Measurements from ENCODE around the gene OR4K1.
"Not testable (repeated sequence)": the region's sequence is repeated elsewhere in the genome, so short reads cannot be mapped to it uniquely, and the experiment has no call there.

OR4K1 gene

DNA sequence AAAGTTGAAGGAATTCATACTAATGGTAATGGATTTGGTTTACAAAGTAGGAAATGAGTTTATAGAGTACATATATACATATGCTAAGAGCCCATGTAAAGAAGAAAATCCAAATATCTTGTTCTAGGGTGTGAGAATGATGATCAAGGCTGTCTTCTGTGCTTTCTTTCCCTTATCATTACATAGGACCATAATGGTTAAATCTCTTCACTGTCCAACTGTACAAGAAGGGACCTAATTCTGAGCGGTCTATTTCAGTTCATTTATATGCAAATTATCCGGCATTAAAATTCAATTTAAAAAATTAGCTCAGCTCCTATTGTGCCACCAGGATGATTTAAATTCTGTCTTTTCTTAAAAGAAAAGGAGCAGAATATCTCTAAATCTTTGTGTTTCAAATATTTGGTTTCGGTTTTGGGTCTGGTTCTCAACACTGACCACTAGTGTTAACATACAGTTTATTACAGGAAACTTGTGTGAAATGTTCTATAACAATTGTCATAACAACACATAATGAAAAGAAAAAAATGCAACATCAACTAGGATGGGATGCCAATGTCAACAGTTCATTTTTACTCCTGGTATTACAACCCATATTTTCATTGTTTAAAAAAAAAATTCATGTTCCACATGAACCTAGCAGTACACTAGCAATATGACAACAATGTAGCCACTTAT lies 16.8 kb downstream of the OR4K1 start:
- intact Hi-C loops (cut with DNase I; ENCODE audit: low total_unique reads): no loop called here
- Histone ChIP-seq H3K4me3 (no peak overlapping the region), H3K36me3 (no peaks in the 10 kb centered on the region), H3K9me3 (no peaks in the 10 kb centered on the region), H3K4me1 (no peaks in the 10 kb centered on the region), H3K27ac (no peak overlapping the region), H3K27me3 (no peaks in the 10 kb centered on the region)
- DNase-seq: no peak
- TF ChIP-seq, protein P1, sequence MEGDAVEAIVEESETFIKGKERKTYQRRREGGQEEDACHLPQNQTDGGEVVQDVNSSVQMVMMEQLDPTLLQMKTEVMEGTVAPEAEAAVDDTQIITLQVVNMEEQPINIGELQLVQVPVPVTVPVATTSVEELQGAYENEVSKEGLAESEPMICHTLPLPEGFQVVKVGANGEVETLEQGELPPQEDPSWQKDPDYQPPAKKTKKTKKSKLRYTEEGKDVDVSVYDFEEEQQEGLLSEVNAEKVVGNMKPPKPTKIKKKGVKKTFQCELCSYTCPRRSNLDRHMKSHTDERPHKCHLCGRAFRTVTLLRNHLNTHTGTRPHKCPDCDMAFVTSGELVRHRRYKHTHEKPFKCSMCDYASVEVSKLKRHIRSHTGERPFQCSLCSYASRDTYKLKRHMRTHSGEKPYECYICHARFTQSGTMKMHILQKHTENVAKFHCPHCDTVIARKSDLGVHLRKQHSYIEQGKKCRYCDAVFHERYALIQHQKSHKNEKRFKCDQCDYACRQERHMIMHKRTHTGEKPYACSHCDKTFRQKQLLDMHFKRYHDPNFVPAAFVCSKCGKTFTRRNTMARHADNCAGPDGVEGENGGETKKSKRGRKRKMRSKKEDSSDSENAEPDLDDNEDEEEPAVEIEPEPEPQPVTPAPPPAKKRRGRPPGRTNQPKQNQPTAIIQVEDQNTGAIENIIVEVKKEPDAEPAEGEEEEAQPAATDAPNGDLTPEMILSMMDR (IDR thresholded peaks at IDR 0.05): no peak

DNA sequence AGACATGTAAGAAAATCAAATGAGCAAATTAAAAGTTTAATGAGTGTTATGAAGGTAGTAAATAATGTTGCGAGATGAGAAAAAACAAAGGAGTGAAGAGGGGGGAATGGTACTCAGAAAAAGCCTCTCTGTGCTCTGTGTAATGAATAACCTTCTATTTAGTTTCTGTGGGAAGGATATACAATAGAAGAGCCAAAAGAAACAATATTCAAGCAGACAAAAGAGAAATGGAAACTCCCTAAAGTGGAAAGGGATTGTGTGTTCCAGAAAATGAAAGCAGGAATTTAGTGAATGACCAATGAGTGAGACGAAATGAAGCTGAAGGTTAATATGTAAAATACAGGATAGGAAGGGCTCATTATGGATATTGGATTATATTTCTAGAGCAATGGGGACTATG lies 18.5 kb downstream of the OR4K1 start:
- TF ChIP-seq, protein P1 (IDR thresholded peaks at IDR 0.05): no peak
- Histone ChIP-seq H3K4me1 (no peaks in the 10 kb centered on the region), H3K36me3 (no peaks in the 10 kb centered on the region), H3K27me3 (no peaks in the 10 kb centered on the region), H3K27ac (no peak overlapping the region), H3K4me3 (no peak overlapping the region), H3K9me3 (no peaks in the 10 kb centered on the region)
- DNase-seq: no peak
- intact Hi-C loops (cut with DNase I; ENCODE audit: low total_unique reads): no loop called here

DNA sequence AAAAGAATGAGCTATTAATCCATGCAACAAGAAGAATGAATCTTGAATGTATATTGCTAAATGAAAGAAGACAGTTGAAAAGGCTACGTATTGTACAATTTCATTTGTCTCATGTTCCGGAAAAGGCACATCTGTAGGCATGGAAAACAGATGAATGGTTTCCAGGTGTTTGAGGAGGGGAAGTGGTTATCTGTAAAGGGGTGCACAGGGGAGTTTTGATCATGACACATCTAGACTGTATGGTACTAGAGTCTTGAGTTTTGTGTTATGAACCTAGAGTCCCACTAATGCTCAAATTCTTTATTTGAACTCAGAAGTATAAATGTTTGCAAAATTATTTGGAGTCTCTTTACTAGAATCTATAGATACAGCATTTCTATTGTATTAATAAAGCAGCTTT lies 39.0 kb downstream of the OR4K1 start:
- H3K27me3 ChIP-seq; H3K4me1 ChIP-seq; intact Hi-C loops (cut with DNase I; ENCODE audit: low total_unique reads); H3K36me3 ChIP-seq; H3K27ac ChIP-seq; H3K4me3 ChIP-seq; H3K9me3 ChIP-seq; DNase-seq: not testable (repeated sequence)

DNA sequence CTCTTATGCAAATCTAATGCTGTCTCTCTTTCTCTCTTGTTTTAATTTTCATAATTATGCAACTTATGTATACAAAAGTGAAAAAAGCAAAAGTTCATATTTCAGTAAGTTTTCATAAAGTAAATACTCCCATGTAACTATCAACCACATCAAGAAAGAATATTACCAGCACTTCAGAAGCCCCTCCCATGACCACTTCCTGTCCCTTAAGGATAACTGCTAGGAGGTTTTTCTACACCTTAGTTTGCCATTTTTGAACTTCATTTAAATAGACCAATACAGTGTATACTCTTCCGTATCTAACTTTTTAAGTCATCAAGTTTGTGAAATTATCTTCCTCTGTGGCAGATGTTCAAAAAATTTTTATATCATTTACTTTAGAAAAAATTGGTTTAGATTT lies 44.1 kb downstream of the OR4K1 start:
- Histone ChIP-seq H3K27ac (no peak overlapping the region), H3K9me3 (no peaks in the 10 kb centered on the region), H3K4me1 (no peaks in the 10 kb centered on the region), H3K4me3 (no peak overlapping the region), H3K27me3 (no peaks in the 10 kb centered on the region), H3K36me3 (no peaks in the 10 kb centered on the region)
- TF ChIP-seq, protein P1 (IDR thresholded peaks at IDR 0.05): no peak
- no peak for DNase-seq
- intact Hi-C loops (cut with DNase I; ENCODE audit: low total_unique reads): no loop called here

DNA sequence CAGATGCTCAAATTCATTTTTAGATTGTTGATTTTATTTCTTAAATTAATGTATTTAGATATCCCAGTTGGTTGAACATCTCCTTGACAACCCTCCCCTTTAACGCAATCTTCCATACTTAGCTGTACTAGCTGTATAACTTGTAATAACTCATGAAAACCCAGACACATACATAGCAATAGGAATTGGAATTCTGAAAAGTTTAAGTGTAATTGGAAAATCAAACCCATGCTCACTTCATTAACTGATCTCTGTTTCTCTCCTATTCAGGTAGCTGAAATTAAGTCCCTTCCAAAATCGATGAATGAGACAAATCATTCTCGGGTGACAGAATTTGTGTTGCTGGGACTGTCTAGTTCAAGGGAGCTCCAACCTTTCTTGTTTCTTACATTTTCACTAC lies 44.6 kb downstream of the OR4K1 start, which contains the start of gene OR4K15:
TSS of gene OR4K15 (plus strand) at position 301 of the 400 bp plus-strand sequence. CDS start at position 301, 0 bp downstream.
- Histone ChIP-seq H3K36me3 (no peaks in the 10 kb centered on the region), H3K27ac (no peak within 1 kb of the TSS), H3K9me3 (no peaks in the 10 kb centered on the region), H3K4me3 (no peak within 1 kb of the TSS), H3K27me3 (no peaks in the 10 kb centered on the region), H3K4me1 (no peaks in the 10 kb centered on the region)
- TF ChIP-seq, protein P1 (IDR thresholded peaks at IDR 0.05): no peak
- DNase-seq: no peak
- intact Hi-C loops (cut with DNase I; ENCODE audit: low total_unique reads): no loop called here
